GM19023 (cell line): ENCODE data around the gene TBCE.

Experiments
- ATAC-seq: cut with Tn5 transposase; IDR thresholded peaks from one replicate; pipeline ENCODE4 v1.9.1; 2021; ENCODE audit warnings: mild to moderate bottlenecking, moderate library complexity; ENCODE audit not compliant: unreplicated experiment

The TBCE gene

GRCh38 chr1:235409042-235409820 is 42.0 kb downstream of the TBCE start:
- ATAC-seq: no peak

- ATAC-seq: no peak
Measured at GRCh38 chr1:235410467-235410866, 43.2 kb downstream of the TBCE start.

- ATAC-seq: no peak
Measured at GRCh38 chr1:235411489-235412486, 44.6 kb downstream of the TBCE start.

GRCh38 chr1:235415008-235415904 is 48.0 kb downstream of the TBCE start:
- no peak for ATAC-seq

GRCh38 chr1:235416662-235417049 is 49.4 kb downstream of the TBCE start:
- ATAC-seq: no peak

- ATAC-seq: no peak
Measured at GRCh38 chr1:235417086-235417697, 50.0 kb downstream of the TBCE start.

- ATAC-seq: no peak
Measured at GRCh38 chr1:235421751-235422150, 54.5 kb downstream of the TBCE start.

- ATAC-seq: peak; percentile 65
Measured at GRCh38 chr1:235423214-235423652, 56.0 kb downstream of the TBCE start.

- no peak for ATAC-seq
Measured at GRCh38 chr1:235424092-235424491, 56.9 kb downstream of the TBCE start.

GRCh38 chr1:235425357-235425756 is 58.1 kb downstream of the TBCE start:
- ATAC-seq: no peak

- no peak for ATAC-seq
Measured at GRCh38 chr1:235426143-235426542, 58.9 kb downstream of the TBCE start.

GRCh38 chr1:235426680-235427079 is 59.5 kb downstream of the TBCE start:
- no peak for ATAC-seq

GRCh38 chr1:235427447-235427846 is 60.2 kb downstream of the TBCE start:
- no peak for ATAC-seq

- no peak for ATAC-seq
Measured at GRCh38 chr1:235429143-235429542, 61.9 kb downstream of the TBCE start.

GRCh38 chr1:235430991-235431390 is 63.8 kb downstream of the TBCE start:
- no peak for ATAC-seq

GRCh38 chr1:235434001-235434400 is 66.8 kb downstream of the TBCE start:
- no peak for ATAC-seq

- no peak for ATAC-seq
Measured at GRCh38 chr1:235441159-235441685, 74.0 kb downstream of the TBCE start.

GRCh38 chr1:235442788-235443429 is 75.7 kb downstream of the TBCE start:
- no peak for ATAC-seq

GRCh38 chr1:235448616-235449015 is 81.4 kb downstream of the TBCE start:
- no peak for ATAC-seq

GRCh38 chr1:235450433-235450832 is 83.2 kb downstream of the TBCE start:
- no peak for ATAC-seq
